IMR-90 (cell line): Measurements from ENCODE around the gene TSKS. TPM values are rescaled to one million over a fixed set of nuclear protein-coding genes. Genes with fewer than 3 reads are reported as not detected.

Experiments
- ATAC-seq: fragments of 200-7000 bp; cut with Tn5 transposase; 2 replicates; pipeline ENCODE4 v1.9.1; 2020; ENCODE audit warnings: low read depth, mild to moderate bottlenecking, moderate library complexity
- BruUV-seq: library from RNA; stranded (reverse); fragments of 400-500 nt; replicated peaks from 2 replicates; lab custom pipeline; 2021; lab: Mats Ljungman, UMichigan
- CTCF ChIA-PET: fragments of 300-600 bp; formaldehyde crosslinking; extraction: SDS; loops from one replicate; lab custom pipeline; 2021; ENCODE audit warnings: antibody characterized with exemption; lab: Yijun Ruan, JAX
- POLR2A ChIA-PET: fragments of 300-600 bp; sonication (Branson Sonifier 250); formaldehyde crosslinking; loops from one replicate; lab custom pipeline; 2022; ENCODE audit warnings: antibody characterized with exemption; ENCODE audit not compliant: unreplicated experiment; lab: Charles Lee
- DNase-seq: peaks from one replicate; pipeline ENCODE4 v3.0.0; 2013
- H2AFZ ChIP-seq: replicated peaks from 2 replicates; pipeline ENCODE3; 2013; ENCODE audit warnings: low read length, mild to moderate bottlenecking; ENCODE audit not compliant: poor library complexity
- H2AK5ac ChIP-seq: 2 replicates; pipeline ENCODE4 v1.6.1; 2013; ENCODE audit warnings: low read depth, low read length, inconsistent platforms
- H2AK9ac ChIP-seq: replicated peaks from 2 replicates; pipeline ENCODE3; 2013; ENCODE audit warnings: mild to moderate bottlenecking, low read depth, low read length, moderate library complexity; ENCODE audit not compliant: poor library complexity
- H2BK120ac ChIP-seq: 2 replicates; pipeline ENCODE4 v1.6.1; 2013; ENCODE audit warnings: low read depth, low read length, inconsistent platforms
- H2BK15ac ChIP-seq: 3 replicates; pipeline ENCODE4 v1.6.1; 2013; ENCODE audit warnings: low read depth, low read length, inconsistent platforms
- H2BK20ac ChIP-seq: 2 replicates; pipeline ENCODE4 v1.6.1; 2013; ENCODE audit warnings: low read depth, mild to moderate bottlenecking, inconsistent platforms, low read length, moderate library complexity
- H2BK5ac ChIP-seq: 2 replicates; pipeline ENCODE4 v1.6.1; 2013; ENCODE audit warnings: mild to moderate bottlenecking, low read depth, low read length, inconsistent platforms; ENCODE audit not compliant: poor library complexity, severe bottlenecking
- H3K14ac ChIP-seq: replicated peaks from 2 replicates; pipeline ENCODE4 v1.6.1; 2013; ENCODE audit warnings: low read depth, low read length, inconsistent platforms
- H3K18ac ChIP-seq: 2 replicates; pipeline ENCODE4 v1.6.1; 2013; ENCODE audit warnings: low read depth, low read length, control low read depth
- H3K23ac ChIP-seq: 2 replicates; pipeline ENCODE4 v1.6.1; 2013; ENCODE audit warnings: low read depth, low read length, inconsistent platforms
- H3K27ac ChIP-seq: 2 replicates; pipeline ENCODE4 v1.5.1; 2013; ENCODE audit warnings: mild to moderate bottlenecking, control low read depth, low read length; ENCODE audit not compliant: insufficient read depth
- H3K27me3 ChIP-seq: 2 replicates; pipeline ENCODE4 v1.6.1; 2013; ENCODE audit warnings: low read length; ENCODE audit not compliant: control insufficient read depth, insufficient read depth
- H3K36me3 ChIP-seq: 2 replicates; pipeline ENCODE4 v1.6.1; 2013; ENCODE audit warnings: low read length, mixed read lengths; ENCODE audit not compliant: control insufficient read depth, insufficient read depth
- H3K4ac ChIP-seq: 2 replicates; pipeline ENCODE4 v1.6.1; 2013; ENCODE audit warnings: low read depth, low read length, inconsistent platforms
- H3K4me1 ChIP-seq: 2 replicates; pipeline ENCODE4 v1.6.1; 2013; ENCODE audit warnings: low read length, mixed read lengths; ENCODE audit not compliant: control insufficient read depth, insufficient read depth
- H3K4me2 ChIP-seq: 2 replicates; pipeline ENCODE4 v1.6.1; 2013; ENCODE audit warnings: low read depth, mild to moderate bottlenecking, control low read depth, low read length, moderate library complexity
- H3K4me3 ChIP-seq: 2 replicates; pipeline ENCODE4 v1.5.1; 2013; ENCODE audit warnings: low read depth, mild to moderate bottlenecking, control low read depth, low read length, moderate library complexity; ENCODE audit not compliant: insufficient read depth
- H3K56ac ChIP-seq: 2 replicates; pipeline ENCODE4 v1.6.1; 2013; ENCODE audit warnings: low read length, inconsistent platforms; ENCODE audit not compliant: insufficient read depth; ENCODE audit errors: extremely low read depth
- H3K79me1 ChIP-seq, 2 experiments: 2 replicates each; pipeline ENCODE4 v1.6.1; 2013; ENCODE audit warnings: low read length in 2 of 2, inconsistent platforms in 1 of 2, low read depth in 1 of 2
- H3K9ac ChIP-seq: 2 replicates; pipeline ENCODE4 v1.6.1; 2013; ENCODE audit warnings: low read depth, low read length, control low read depth
- H3K9me1 ChIP-seq: 2 replicates; pipeline ENCODE4 v1.6.1; 2013; ENCODE audit warnings: low read length, inconsistent platforms; ENCODE audit not compliant: insufficient read depth
- H3K9me3 ChIP-seq: 2 replicates; pipeline ENCODE4 v1.6.1; 2013; ENCODE audit warnings: low read length; ENCODE audit not compliant: control insufficient read depth, insufficient read depth
- H4K20me1 ChIP-seq: 2 replicates; pipeline ENCODE4 v1.6.1; 2013; ENCODE audit warnings: low read length, inconsistent platforms; ENCODE audit not compliant: insufficient read depth
- H4K5ac ChIP-seq: 2 replicates; pipeline ENCODE4 v1.6.1; 2013; ENCODE audit warnings: mild to moderate bottlenecking, low read depth, low read length, control low read depth
- H4K8ac ChIP-seq, 2 experiments: 2 replicates each; pipeline ENCODE4 v1.6.1; 2013; ENCODE audit warnings: low read depth in 2 of 2, low read length in 2 of 2, control low read depth in 1 of 2, inconsistent platforms in 1 of 2
- H4K91ac ChIP-seq: 2 replicates; pipeline ENCODE4 v1.6.1; 2013; ENCODE audit warnings: low read depth, low read length, inconsistent platforms; ENCODE audit not compliant: insufficient read depth
- WGBS, 2 experiments: methylation state at CpG; one replicate each; pipeline versions ENCODE4 v1.1.5 to v1.1.7; 2013; ENCODE audit warnings: missing lambda C conversion rate in 2 of 2; ENCODE audit not compliant: insufficient read length in 1 of 2; ENCODE audit errors: extremely low coverage in 2 of 2; 5-methylcytosine and 5-hydroxymethylcytosine counted together
- dilution Hi-C: fragments of 300-500 bp; cut with HindIII; formaldehyde crosslinking; loops from one replicate; pipeline ENCODE4 v1.14.3; 2018; ENCODE audit warnings: low sequenced_read_pairs; ENCODE audit not compliant: unreplicated experiment
- in situ Hi-C: fragments of 300-500 bp; cut with MboI; formaldehyde crosslinking; loops from 3 replicates; pipeline ENCODE4 v1.14.3; 2019; ENCODE audit warnings: low sequenced_read_pairs, inconsistent platforms, mixed read lengths
- intact Hi-C: fragments of 100-400 bp; cut with micrococcal nuclease; formaldehyde crosslinking; loops from 2 replicates; pipeline ENCODE4 v1.10.0; 2022
- polyA plus RNA-seq, 3 experiments: library from polyadenylated mRNA; depleted of rRNA; stranded (reverse); fragments of >200 nt; gene quantifications; 2 replicates each; pipeline ENCODE4 v1.2.3, GENCODE V29; 2012; ENCODE audit warnings: low replicate concordance in 1 of 3
- total RNA-seq: library from RNA; depleted of rRNA; stranded (reverse); fragments of >200 nt; gene quantifications from 2 replicates; pipeline ENCODE4 v1.2.3, GENCODE V29; 2012
- TF ChIP-seq, protein P1 (sequence below): conservative IDR thresholded peaks from 2 replicates; pipeline ENCODE4 v1.5.1; 2012; ENCODE audit warnings: mild to moderate bottlenecking, low read depth, low read length, improper control_type of control experiment

Gene TSKS
- total and polyA plus RNA-seq, 2 of the 4 experiments (the other 2 are of a cell fraction), result not detected

GRCh38 chr19:49807058-49807903 is 44.2 kb upstream of the TSKS start:
- no peak overlapping the region for H3K27ac ChIP-seq
- H2BK120ac ChIP-seq, result no peak overlapping the region
- H2AK9ac ChIP-seq, result no peak overlapping the region
- H3K56ac ChIP-seq, result no peak overlapping the region
- H2AFZ ChIP-seq, result no peak overlapping the region
- peaks cover 31% of the 10 kb centered on the region for H3K36me3 ChIP-seq
- H3K14ac ChIP-seq, result no peak overlapping the region
- ChIA-PET CTCF (no interaction called here), POLR2A (no interaction called here)
- H3K23ac ChIP-seq, result no peak overlapping the region
- intact Hi-C loops, result no loop called here
- no peak overlapping the region for H4K8ac ChIP-seq
- ATAC-seq (no peak), DNase-seq (no peak)
- no peaks in the 10 kb centered on the region for H3K27me3 ChIP-seq
- H3K4ac ChIP-seq, result no peak overlapping the region
- H4K5ac ChIP-seq, result no peak overlapping the region
- H2BK20ac ChIP-seq, result no peak overlapping the region
- BruUV-seq, result no TSS peak
- peaks cover 9% of the 10 kb centered on the region for H3K9me1 ChIP-seq
- H3K4me2 ChIP-seq, result no peak overlapping the region
- H3K4me3 ChIP-seq, result no peak overlapping the region
- in situ Hi-C loops, result no loop called here
- no peak overlapping the region for H3K9ac ChIP-seq
- WGBS, 2 experiments, result 86% methylated on average over 10 of the region's 18 CpGs; no CpG with 5 or more reads in 1 of the 2 experiments
- peaks cover 1 to 26% of the 10 kb centered on the region in 2 experiments; a peak in 2 of 4 replicates for H3K79me1 ChIP-seq
- H2BK5ac ChIP-seq, result no peak overlapping the region
- no peaks in the 10 kb centered on the region; the same call in 1 of the 2 replicates for H4K20me1 ChIP-seq
- no peak overlapping the region for H4K91ac ChIP-seq
- H3K18ac ChIP-seq, result no peak overlapping the region
- no peak overlapping the region for H2BK15ac ChIP-seq
- dilution Hi-C loops, result no loop called here
- H2AK5ac ChIP-seq, result no peak overlapping the region; the same call in 1 of the 2 replicates
- no peaks in the 10 kb centered on the region for H3K9me3 ChIP-seq
- H3K4me1 ChIP-seq, result peaks cover 5% of the 10 kb centered on the region
- TF ChIP-seq, protein P1, sequence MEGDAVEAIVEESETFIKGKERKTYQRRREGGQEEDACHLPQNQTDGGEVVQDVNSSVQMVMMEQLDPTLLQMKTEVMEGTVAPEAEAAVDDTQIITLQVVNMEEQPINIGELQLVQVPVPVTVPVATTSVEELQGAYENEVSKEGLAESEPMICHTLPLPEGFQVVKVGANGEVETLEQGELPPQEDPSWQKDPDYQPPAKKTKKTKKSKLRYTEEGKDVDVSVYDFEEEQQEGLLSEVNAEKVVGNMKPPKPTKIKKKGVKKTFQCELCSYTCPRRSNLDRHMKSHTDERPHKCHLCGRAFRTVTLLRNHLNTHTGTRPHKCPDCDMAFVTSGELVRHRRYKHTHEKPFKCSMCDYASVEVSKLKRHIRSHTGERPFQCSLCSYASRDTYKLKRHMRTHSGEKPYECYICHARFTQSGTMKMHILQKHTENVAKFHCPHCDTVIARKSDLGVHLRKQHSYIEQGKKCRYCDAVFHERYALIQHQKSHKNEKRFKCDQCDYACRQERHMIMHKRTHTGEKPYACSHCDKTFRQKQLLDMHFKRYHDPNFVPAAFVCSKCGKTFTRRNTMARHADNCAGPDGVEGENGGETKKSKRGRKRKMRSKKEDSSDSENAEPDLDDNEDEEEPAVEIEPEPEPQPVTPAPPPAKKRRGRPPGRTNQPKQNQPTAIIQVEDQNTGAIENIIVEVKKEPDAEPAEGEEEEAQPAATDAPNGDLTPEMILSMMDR, result no peak
